ENCODE results near the gene SETD6. TPM values are rescaled to one million over a fixed set of nuclear protein-coding genes. Genes with fewer than 3 reads are reported as not detected.
A peak's percentile ranks its signal among the peaks of the same experiment; 100 is the strongest.

The SETD6 gene
- total and polyA plus RNA-seq, 2 of the 8 experiments (the other 6 are each of a cell fraction or from before 2014, with no cell fraction given) = 25.3 to 40.5 TPM

DNA sequence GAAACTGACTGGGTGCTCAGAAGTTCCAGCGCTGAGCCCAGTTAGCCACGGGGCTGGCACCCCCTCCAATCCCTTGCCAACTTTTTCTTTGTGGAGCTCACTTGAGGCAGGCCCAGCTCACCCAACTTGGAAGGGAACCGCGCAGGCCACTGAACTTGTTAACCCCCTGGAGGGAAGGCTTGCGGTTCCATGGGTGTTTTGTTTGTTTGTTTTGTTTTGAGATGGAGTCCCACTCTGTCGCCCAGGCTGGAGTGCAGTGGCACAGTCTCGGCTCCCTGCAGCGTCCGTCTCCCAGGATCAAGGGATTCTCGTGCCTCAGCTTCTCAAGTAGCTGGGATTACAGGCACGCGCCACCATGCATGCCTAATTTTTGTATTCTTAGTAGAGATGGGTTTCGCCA lies 49.5 kb upstream of the SETD6 start:
- Histone ChIP-seq H3K4ac (replicated peaks; ENCODE audit: insufficient read length, low read depth, low read length) (no peak overlapping the region), H4K91ac (replicated peaks; ENCODE audit: insufficient read length, low read length) (no peak overlapping the region), H3K27ac (ENCODE audit: low read depth, low read length) (no peak overlapping the region), H2BK5ac (ENCODE audit: low read depth, low read length) (no peak overlapping the region), H3K56ac (replicated peaks; ENCODE audit: insufficient read length, low read depth, low read length) (no peak overlapping the region), H4K20me1 (replicated peaks in 1 of 2; ENCODE audit: control insufficient read depth in 1 of 2, insufficient read depth in 2 of 2, low read length in 2 of 2) (no peaks in the 10 kb centered on the region), H3K36me3 (ENCODE audit: control insufficient read depth in 2 of 4, insufficient read depth in 4 of 4, low read length in 3 of 4) (peaks cover 0 to 3% (median 0%) of the 10 kb centered on the region in 4 experiments; a peak in 1 of 8 replicates), H3K79me2 (ENCODE audit: control insufficient read depth in 1 of 2, insufficient read depth in 2 of 2, low read length in 2 of 2) (no peaks in the 10 kb centered on the region), H2AK5ac (ENCODE audit: low read depth, low read length) (no peak overlapping the region), H3K18ac (ENCODE audit: extremely low read depth, low read length) (no peak overlapping the region), H3K23me2 (ENCODE audit: low read depth, low read length) (peaks cover 19% of the 10 kb centered on the region), H2BK12ac (ENCODE audit: low read depth, low read length) (no peak overlapping the region), H3K27me3 (replicated peaks in 1 of 4; ENCODE audit: control insufficient read depth in 3 of 4, extremely low read depth in 1 of 4, insufficient read depth in 3 of 4, low read length in 3 of 4) (peaks cover 27 to 54% (median 48%) of the 10 kb centered on the region in 4 experiments), H3K4me1 (replicated peaks in 1 of 4; ENCODE audit: control insufficient read depth in 3 of 4, insufficient read depth in 4 of 4, low read length in 3 of 4) (peaks cover 0 to 19% (median 7%) of the 10 kb centered on the region in 4 experiments; a peak in 6 of 7 replicates), H3K9me3 (ENCODE audit: insufficient read depth in 2 of 2, low read depth in 1 of 2, low read length in 1 of 2) (no peaks in the 10 kb centered on the region), H3K4me2 (ENCODE audit: insufficient read depth in 1 of 2, low read depth in 2 of 2, low read length in 2 of 2) (peak overlapping the region; percentile 90 to 95; a peak in 3 of 4 replicates), H3K4me3 (ENCODE audit: extremely low read depth in 1 of 4, insufficient read depth in 2 of 4, low read depth in 3 of 4, low read length in 4 of 4) (peak overlapping the region in 2 of 4 experiments; percentile 54 to 79; a peak in 1 of 8 replicates), H4K8ac (ENCODE audit: extremely low read depth, insufficient read depth, low read length) (no peak overlapping the region), H3K23ac (ENCODE audit: insufficient read length) (no peak overlapping the region), H3K79me1 (ENCODE audit: low read depth, low read length) (no peaks in the 10 kb centered on the region), H3K9ac (replicated peaks in 1 of 4; ENCODE audit: extremely low read depth in 1 of 4, low read depth in 3 of 4, low read length in 3 of 4) (no peak overlapping the region), H2AFZ (ENCODE audit: low read length) (no peak overlapping the region), H4K5ac (ENCODE audit: insufficient read length, low read depth, low read length) (no peak overlapping the region), H2BK120ac (replicated peaks; ENCODE audit: low read depth, low read length) (no peak overlapping the region), H2BK15ac (ENCODE audit: low read length) (no peak overlapping the region), H3K14ac (ENCODE audit: insufficient read length) (no peak overlapping the region), H2BK20ac (ENCODE audit: low read length) (no peak overlapping the region)
- FAIRE-seq (no peak), DNase-seq (ENCODE audit: low read depth in 1 of 2, low spot score in 2 of 2) (no peak)
- 85% methylated on average over 12 of the region's 13 CpGs; no CpG with 5 or more reads in 1 of the 2 experiments for WGBS, 2 experiments (ENCODE audit: extremely low coverage in 1 of 2, insufficient coverage in 1 of 2, insufficient read length in 1 of 2, insufficient replicate concordance in 2 of 2, low coverage in 1 of 2, low lambda C conversion rate in 2 of 2, missing lambda C conversion rate in 1 of 2)
- TF ChIP-seq KDM4A (IDR thresholded peaks at IDR 0.05; ENCODE audit: low read depth, low read length, severe bottlenecking) = no peak
- no peak for TF ChIP-seq EZH2 (IDR thresholded peaks at IDR 0.05; ENCODE audit: low read depth, low read length, severe bottlenecking)
- TF ChIP-seq POLR2AphosphoS5 (IDR thresholded peaks at IDR 0.05; ENCODE audit: low read depth, low read length) = no peak
- TF ChIP-seq EP300 (IDR thresholded peaks at IDR 0.05; ENCODE audit: borderline replicate concordance in 1 of 2, low read depth in 2 of 2, low read length in 2 of 2) = no peak
- TF ChIP-seq SP4 (IDR thresholded peaks at IDR 0.05; ENCODE audit: low read length) = no peak
- no peak for TF ChIP-seq GTF2F1 (IDR thresholded peaks at IDR 0.05; ENCODE audit: borderline replicate concordance, low read depth, low read length)
- TF ChIP-seq, protein P1, sequence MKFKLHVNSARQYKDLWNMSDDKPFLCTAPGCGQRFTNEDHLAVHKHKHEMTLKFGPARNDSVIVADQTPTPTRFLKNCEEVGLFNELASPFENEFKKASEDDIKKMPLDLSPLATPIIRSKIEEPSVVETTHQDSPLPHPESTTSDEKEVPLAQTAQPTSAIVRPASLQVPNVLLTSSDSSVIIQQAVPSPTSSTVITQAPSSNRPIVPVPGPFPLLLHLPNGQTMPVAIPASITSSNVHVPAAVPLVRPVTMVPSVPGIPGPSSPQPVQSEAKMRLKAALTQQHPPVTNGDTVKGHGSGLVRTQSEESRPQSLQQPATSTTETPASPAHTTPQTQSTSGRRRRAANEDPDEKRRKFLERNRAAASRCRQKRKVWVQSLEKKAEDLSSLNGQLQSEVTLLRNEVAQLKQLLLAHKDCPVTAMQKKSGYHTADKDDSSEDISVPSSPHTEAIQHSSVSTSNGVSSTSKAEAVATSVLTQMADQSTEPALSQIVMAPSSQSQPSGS (IDR thresholded peaks at IDR 0.05; ENCODE audit: low read length) = no peak
- TF ChIP-seq, protein P2, sequence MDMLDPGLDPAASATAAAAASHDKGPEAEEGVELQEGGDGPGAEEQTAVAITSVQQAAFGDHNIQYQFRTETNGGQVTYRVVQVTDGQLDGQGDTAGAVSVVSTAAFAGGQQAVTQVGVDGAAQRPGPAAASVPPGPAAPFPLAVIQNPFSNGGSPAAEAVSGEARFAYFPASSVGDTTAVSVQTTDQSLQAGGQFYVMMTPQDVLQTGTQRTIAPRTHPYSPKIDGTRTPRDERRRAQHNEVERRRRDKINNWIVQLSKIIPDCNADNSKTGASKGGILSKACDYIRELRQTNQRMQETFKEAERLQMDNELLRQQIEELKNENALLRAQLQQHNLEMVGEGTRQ (IDR thresholded peaks at IDR 0.05; ENCODE audit: low read length) = no peak
- no peak for TF ChIP-seq PHF8 (conservative IDR thresholded peaks at IDR 0.05; ENCODE audit: low read depth, low read length)
- no peak for TF ChIP-seq KDM1A (IDR thresholded peaks at IDR 0.05; ENCODE audit: borderline replicate concordance, low read length)
- no peak for TF ChIP-seq POU5F1 (IDR thresholded peaks at IDR 0.05; ENCODE audit: low read depth, low read length)
- ChIA-PET POLR2A (ENCODE audit: partially characterized antibody) (no interaction called here), CTCF (ENCODE audit: partially characterized antibody) (interaction anchor here (0.6 to 2.7 kb wide), 15 partner anchors 8 to 166 kb away, joined by 3 to 11 read pairs (median 4); no protein-coding TSS in a partner anchor)
